Type B pancreatic cell (in vitro differentiated cells): ENCODE measurements around the gene KCTD16. TPM values are rescaled to one million over a fixed set of nuclear protein-coding genes. Genes with fewer than 3 reads are reported as not detected.

Experiments used
- DNase-seq: peaks from one replicate; pipeline ENCODE4 v3.0.0; 2021; ENCODE audit warnings: mixed read lengths; ENCODE audit not compliant: unreplicated experiment; ENCODE audit errors: extremely low spot score
- H3K27ac Mint-ChIP-seq: 2 replicates; pipeline ENCODE4 v1.8.0; 2021; ENCODE audit warnings: mild to moderate bottlenecking, mixed read lengths
- H3K27me3 Mint-ChIP-seq: 2 replicates; pipeline ENCODE4 v1.8.0; 2021; ENCODE audit warnings: mixed read lengths
- H3K36me3 Mint-ChIP-seq: 2 replicates; pipeline ENCODE4 v1.8.0; 2021; ENCODE audit warnings: mixed read lengths
- H3K4me1 Mint-ChIP-seq: one replicate; pipeline ENCODE4 v1.8.0; 2021; ENCODE audit warnings: mixed read lengths; ENCODE audit not compliant: unreplicated experiment
- H3K4me3 Mint-ChIP-seq: 2 replicates; pipeline ENCODE4 v1.8.0; 2021; ENCODE audit warnings: mild to moderate bottlenecking, mixed read lengths
- H3K9me3 Mint-ChIP-seq: 2 replicates; pipeline ENCODE4 v1.8.0; 2021; ENCODE audit warnings: mixed read lengths
- CTCF ChIP-seq: fragments of 200-600 bp; sonication (generic); conservative IDR thresholded peaks from 2 replicates; pipeline ENCODE4 v1.5.0; 2021; ENCODE audit warnings: antibody characterized with exemption, mild to moderate bottlenecking
- total RNA-seq: library from RNA; stranded (reverse); gene quantifications from 2 replicates; pipeline ENCODE4 v1.2.1, GENCODE V29; 2021; ENCODE audit warnings: low replicate concordance

Gene KCTD16
- total RNA-seq, 1 donor from 2014 or later: 3.0 TPM

- no peak overlapping the region for H3K4me3 Mint-ChIP-seq
- H3K36me3 Mint-ChIP-seq: no peaks in the 10 kb centered on the region
- no peak for TF ChIP-seq CTCF
- H3K27me3 Mint-ChIP-seq: no peaks in the 10 kb centered on the region
- no peak overlapping the region for H3K27ac Mint-ChIP-seq
- H3K4me1 Mint-ChIP-seq: peaks cover under 1% of the 10 kb centered on the region
- H3K9me3 Mint-ChIP-seq: no peaks in the 10 kb centered on the region
- DNase-seq: no peak
Observed at GRCh38 chr5:144473650-144474049, 303.0 kb downstream of the KCTD16 start.

DNA sequence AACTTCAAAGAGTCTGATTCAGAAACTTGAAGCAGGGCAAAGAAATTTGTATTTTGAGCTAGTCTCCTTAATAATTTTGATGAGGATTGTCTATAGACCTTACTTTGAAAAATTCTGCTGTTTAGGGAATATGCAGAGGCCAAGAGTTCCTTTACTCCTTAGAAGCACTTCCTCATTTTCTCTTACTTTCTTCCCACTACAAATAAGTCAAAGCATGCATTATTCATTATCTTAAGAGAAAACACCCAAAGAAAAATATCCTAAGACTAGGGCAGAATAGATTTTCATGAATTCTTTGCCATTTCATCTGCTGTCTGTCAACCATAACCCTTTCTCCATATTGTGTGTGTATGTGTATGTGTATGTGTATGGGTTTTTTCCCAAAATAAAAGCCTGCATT is 307.9 kb downstream of the KCTD16 start:
- TF ChIP-seq CTCF: no peak
- Mint-ChIP-seq H3K4me1 (peaks cover 6% of the 10 kb centered on the region), H3K36me3 (no peaks in the 10 kb centered on the region), H3K9me3 (no peaks in the 10 kb centered on the region), H3K27ac (no peak overlapping the region), H3K27me3 (no peaks in the 10 kb centered on the region), H3K4me3 (no peak overlapping the region)
- no peak for DNase-seq

DNA sequence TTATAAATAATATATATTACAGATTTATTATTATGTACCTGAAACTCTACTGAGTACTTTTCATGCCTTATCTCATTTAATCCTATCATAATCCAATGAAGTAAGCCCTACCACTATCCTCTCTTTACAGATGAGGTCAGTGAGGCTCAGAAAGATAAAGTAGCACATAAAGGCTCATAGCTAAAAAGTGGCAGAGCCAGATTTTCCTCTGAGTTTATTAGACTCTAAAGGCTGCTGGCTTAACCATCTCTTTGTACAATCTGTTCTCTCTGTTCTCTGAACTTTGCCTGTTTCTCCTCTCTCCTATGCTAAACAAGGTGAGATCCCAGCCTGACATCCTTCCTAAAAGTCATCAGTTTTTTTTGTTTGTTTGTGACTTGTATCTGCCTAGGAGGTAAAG is 311.2 kb downstream of the KCTD16 start:
- DNase-seq: no peak
- Mint-ChIP-seq H3K27me3 (no peaks in the 10 kb centered on the region), H3K4me1 (peaks cover 6% of the 10 kb centered on the region), H3K27ac (no peak overlapping the region), H3K4me3 (no peak overlapping the region), H3K9me3 (no peaks in the 10 kb centered on the region), H3K36me3 (no peaks in the 10 kb centered on the region)
- TF ChIP-seq CTCF: no peak

DNA sequence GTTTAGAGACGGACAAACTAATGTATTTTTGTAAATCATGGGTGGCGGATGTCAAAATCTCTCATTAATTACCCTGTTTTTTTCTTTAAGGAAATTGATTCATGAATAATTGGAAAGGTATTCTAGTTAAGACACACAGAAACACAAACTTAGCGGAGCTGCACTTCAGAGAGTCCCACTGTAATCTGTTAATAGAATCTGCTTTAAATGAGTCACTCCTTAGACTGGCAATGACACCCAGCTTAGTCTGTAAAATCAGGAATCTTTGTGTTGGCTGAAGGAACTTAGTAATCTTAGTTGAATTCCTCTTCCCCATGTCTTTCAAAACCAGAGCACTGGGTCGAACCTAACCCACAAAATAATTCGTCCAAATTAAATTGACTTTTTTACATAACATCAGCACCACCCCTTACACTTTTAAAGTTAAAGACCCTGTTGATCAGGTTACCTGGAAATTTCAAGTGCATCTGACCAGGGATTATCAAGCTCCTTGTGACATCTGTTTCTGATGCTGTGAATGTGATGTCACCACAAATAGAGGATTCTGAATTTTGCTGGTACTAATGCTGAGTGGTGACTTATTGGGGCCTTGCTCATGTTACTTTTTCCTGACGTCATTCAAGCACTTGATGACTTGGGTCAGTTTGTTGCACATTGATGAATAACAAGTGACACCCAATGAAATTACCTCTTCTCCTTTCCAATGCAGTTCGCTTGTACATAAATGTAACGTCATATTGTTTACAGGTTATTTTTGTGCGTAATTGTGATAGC is 313.6 kb downstream of the KCTD16 start:
- Mint-ChIP-seq H3K4me1 (peaks cover 12% of the 10 kb centered on the region), H3K36me3 (no peaks in the 10 kb centered on the region), H3K27me3 (peaks cover 7% of the 10 kb centered on the region), H3K9me3 (no peaks in the 10 kb centered on the region), H3K27ac (no peak overlapping the region), H3K4me3 (no peak overlapping the region)
- no peak for TF ChIP-seq CTCF
- no peak for DNase-seq

DNA sequence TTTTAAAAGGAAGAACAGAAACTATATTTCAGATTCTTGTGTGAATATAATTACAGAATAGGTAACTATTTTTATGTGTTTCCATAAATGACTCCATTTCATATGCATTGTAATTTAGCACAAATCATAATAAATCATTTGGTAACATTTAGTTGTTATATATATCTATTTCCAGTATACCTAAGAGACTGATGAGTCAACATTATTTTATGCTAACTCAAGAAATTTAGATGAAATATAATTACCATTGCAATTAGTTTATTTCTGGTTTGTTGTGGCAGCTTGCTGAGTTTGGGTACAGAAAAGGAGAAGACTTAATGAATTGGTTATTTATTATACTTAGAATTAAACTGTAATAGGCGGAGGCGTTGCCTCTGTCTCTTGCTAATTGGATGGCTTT is 314.9 kb downstream of the KCTD16 start:
- no peak for DNase-seq
- H3K27ac Mint-ChIP-seq: no peak overlapping the region
- peaks cover 10% of the 10 kb centered on the region for H3K27me3 Mint-ChIP-seq
- no peak for TF ChIP-seq CTCF
- no peak overlapping the region for H3K4me3 Mint-ChIP-seq
- no peaks in the 10 kb centered on the region for H3K36me3 Mint-ChIP-seq
- H3K9me3 Mint-ChIP-seq: peaks cover 7% of the 10 kb centered on the region
- H3K4me1 Mint-ChIP-seq: peaks cover 6% of the 10 kb centered on the region
